Measurements from ENCODE around the gene ATP6V0E1. TPM values are rescaled to one million over a fixed set of nuclear protein-coding genes. Genes with fewer than 3 reads are reported as not detected.
A peak's percentile ranks its signal among the peaks of the same experiment; 100 is the strongest.

The ATP6V0E1 gene
- total RNA-seq, 2 experiments from 2014 or later: 31.1 to 31.9 TPM

- Histone ChIP-seq H3K9me3 (ENCODE audit: control insufficient read depth in 1 of 2, insufficient read depth in 1 of 2, low read length in 2 of 2) (no peaks in the 10 kb centered on the region), H3K4me3 (ENCODE audit: low read length) (no peak overlapping the region), H3K36me3 (ENCODE audit: insufficient read depth, low read length) (peaks cover 8% of the 10 kb centered on the region), H3K4me1 (ENCODE audit: insufficient read depth, low read length) (peaks cover 21% of the 10 kb centered on the region), H3K27ac (ENCODE audit: low read depth in 1 of 2, low read length in 2 of 2) (no peak overlapping the region), H3K27me3 (ENCODE audit: control insufficient read depth in 1 of 2, insufficient read depth in 2 of 2, low read length in 2 of 2) (no peaks in the 10 kb centered on the region)
- Mint-ChIP-seq H3K36me3 (ENCODE audit: low read depth) (peaks cover 23% of the 10 kb centered on the region), H3K4me1 (ENCODE audit: low read depth) (peaks cover 61% of the 10 kb centered on the region), H3K4me3 (no peak overlapping the region), H3K9me3 (no peaks in the 10 kb centered on the region), H3K27ac (peak overlapping the region; percentile 72), H3K27me3 (no peaks in the 10 kb centered on the region)
- ATAC-seq (ENCODE audit: poor library complexity): no peak
- ChIA-PET CTCF (interaction anchor here (0.7 kb wide), 1 partner anchor 1273 kb away, joined by 3 read pairs; no protein-coding TSS in a partner anchor), POLR2A (no interaction called here)
- no peak for TF ChIP-seq CTCF (IDR thresholded peaks at IDR 0.05)
- no peak for DNase-seq
- intact Hi-C loops (cut with DNase I, micrococcal nuclease): no loop called here
These were observed 28.0 kb downstream of the ATP6V0E1 start for GRCh38 chr5:173011566-173011965.

GRCh38 chr5:173012882-173013281, 29.3 kb downstream of the ATP6V0E1 start:
- Mint-ChIP-seq H3K27ac (no peak overlapping the region), H3K36me3 (ENCODE audit: low read depth) (peaks cover 30% of the 10 kb centered on the region), H3K4me3 (no peak overlapping the region), H3K4me1 (ENCODE audit: low read depth) (peaks cover 56% of the 10 kb centered on the region), H3K27me3 (no peaks in the 10 kb centered on the region), H3K9me3 (no peaks in the 10 kb centered on the region)
- ATAC-seq (ENCODE audit: poor library complexity): no peak
- Histone ChIP-seq H3K36me3 (ENCODE audit: insufficient read depth, low read length) (peaks cover 8% of the 10 kb centered on the region), H3K4me3 (ENCODE audit: low read length) (no peak overlapping the region), H3K4me1 (ENCODE audit: insufficient read depth, low read length) (peaks cover 17% of the 10 kb centered on the region), H3K9me3 (ENCODE audit: control insufficient read depth in 1 of 2, insufficient read depth in 1 of 2, low read length in 2 of 2) (no peaks in the 10 kb centered on the region), H3K27me3 (ENCODE audit: control insufficient read depth in 1 of 2, insufficient read depth in 2 of 2, low read length in 2 of 2) (no peaks in the 10 kb centered on the region), H3K27ac (ENCODE audit: low read depth in 1 of 2, low read length in 2 of 2) (no peak overlapping the region)
- CTCF ChIA-PET: no interaction called here
- intact Hi-C loops (cut with DNase I, micrococcal nuclease): no loop called here
- TF ChIP-seq CTCF (IDR thresholded peaks at IDR 0.05): no peak
- no peak for DNase-seq
- POLR2A ChIA-PET: interaction anchor here (1.0 to 1.1 kb wide), 2 partner anchors 10 to 22 kb away, joined by 3 read pairs; no protein-coding TSS in a partner anchor

- Histone ChIP-seq H3K36me3 (ENCODE audit: insufficient read depth, low read length) (peaks cover 11% of the 10 kb centered on the region), H3K27me3 (ENCODE audit: control insufficient read depth in 1 of 2, insufficient read depth in 2 of 2, low read length in 2 of 2) (no peaks in the 10 kb centered on the region), H3K27ac (ENCODE audit: low read depth in 1 of 2, low read length in 2 of 2) (no peak overlapping the region), H3K4me3 (ENCODE audit: low read length) (no peak overlapping the region), H3K9me3 (ENCODE audit: control insufficient read depth in 1 of 2, insufficient read depth in 1 of 2, low read length in 2 of 2) (no peaks in the 10 kb centered on the region), H3K4me1 (ENCODE audit: insufficient read depth, low read length) (peaks cover 17% of the 10 kb centered on the region)
- Mint-ChIP-seq H3K27ac (peak overlapping the region; percentile 50), H3K4me1 (ENCODE audit: low read depth) (peaks cover 64% of the 10 kb centered on the region), H3K27me3 (no peaks in the 10 kb centered on the region), H3K36me3 (ENCODE audit: low read depth) (peaks cover 42% of the 10 kb centered on the region), H3K9me3 (no peaks in the 10 kb centered on the region), H3K4me3 (no peak overlapping the region)
- CTCF ChIA-PET: no interaction called here
- POLR2A ChIA-PET: interaction anchor here (1.3 kb wide), 1 partner anchor 15 kb away, joined by 3 read pairs; no protein-coding TSS in a partner anchor
- intact Hi-C loops (cut with DNase I, micrococcal nuclease): loop anchor here in 1 of 2 experiments (5.0 kb wide), 1 partner anchor 38 kb away; no protein-coding TSS in a partner anchor
- no peak for TF ChIP-seq CTCF (IDR thresholded peaks at IDR 0.05)
- DNase-seq: no peak
- ATAC-seq (ENCODE audit: poor library complexity): no peak
These were observed 31.1 kb downstream of the ATP6V0E1 start for GRCh38 chr5:173014671-173015070.

Measured in CD4-positive, alpha-beta T cell (primary cell).